NK-92 (cell line): ENCODE data around the gene PKP4.

Source experiments
- DNase-seq: peaks from one replicate; lab custom pipeline; 2025; ENCODE audit not compliant: unreplicated experiment; lab: John Stamatoyannopoulos, UW

The PKP4 gene

DNA sequence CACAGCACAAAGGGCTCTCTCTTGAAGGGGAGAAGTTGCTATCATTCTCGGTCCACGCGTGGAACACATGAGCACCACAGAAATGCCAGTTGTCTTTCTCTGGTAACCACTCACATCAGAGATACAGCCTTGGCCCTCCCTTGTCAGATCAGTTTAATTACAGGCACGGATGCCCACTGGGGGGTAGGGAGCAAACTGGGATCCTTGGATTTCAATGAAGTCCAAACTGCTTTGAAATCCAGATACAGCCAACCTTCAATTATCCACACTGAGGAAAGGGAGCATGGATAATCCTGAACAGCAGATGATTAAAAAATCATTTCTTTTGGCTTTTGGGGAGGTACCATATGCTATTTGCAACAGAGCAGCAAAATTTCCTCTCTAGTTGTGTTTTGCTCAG is 274.6 kb downstream of the PKP4 start:
- DNase-seq: no peak
